Myocyte (in vitro differentiated cells): ENCODE data around the gene HOXC5. TPM values are rescaled to one million over a fixed set of nuclear protein-coding genes. Genes with fewer than 3 reads are reported as not detected.

Experiments used
- DNase-seq: peaks from one replicate; pipeline ENCODE4 v3.0.0-alpha.2; 2012; ENCODE audit warnings: low read depth
- total RNA-seq: library from RNA; depleted of rRNA; stranded (reverse); fragments of >200 nt; gene quantifications from 2 replicates; pipeline ENCODE4 v1.2.3, GENCODE V29; 2014

Gene HOXC5
- total RNA-seq, 1 donor from 2014 or later, result 1.2 TPM

DNA sequence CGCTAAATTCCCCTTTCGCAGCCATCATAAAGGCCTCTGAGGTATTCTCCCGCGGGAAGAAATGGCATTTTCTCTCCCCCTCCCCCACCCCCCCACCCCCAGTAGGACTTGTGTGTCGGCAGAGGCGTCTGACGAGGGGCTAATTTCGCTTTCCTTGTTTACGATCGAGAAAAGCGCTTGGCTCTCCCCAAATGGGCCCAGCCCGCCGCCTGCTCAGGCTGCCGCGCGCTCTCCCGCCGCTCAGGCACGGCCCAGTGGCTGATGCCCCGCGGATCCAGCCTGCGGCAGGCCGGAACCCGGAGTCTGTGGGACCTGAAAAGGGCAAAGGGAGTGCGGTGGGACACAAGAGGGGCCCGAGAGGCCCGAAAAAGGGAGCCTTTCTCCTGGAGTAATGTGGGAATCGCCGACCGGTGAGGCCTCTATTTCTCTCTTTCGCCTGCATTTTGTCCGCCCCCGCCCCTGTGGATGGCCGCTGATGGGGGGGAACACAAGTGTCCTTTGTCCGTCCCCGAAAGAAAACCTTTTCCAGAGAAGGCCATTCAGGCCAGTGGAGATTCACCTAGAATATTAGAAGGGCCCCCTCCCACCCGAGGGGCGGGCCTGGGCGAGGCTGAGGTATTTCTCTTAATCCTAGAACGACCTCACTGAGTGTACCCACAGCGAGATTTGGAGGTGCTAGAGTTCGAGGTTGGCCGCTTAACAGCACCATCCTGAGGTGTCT is 13.6 kb upstream of the HOXC5 start:
- DNase-seq, result peak; percentile 59

DNA sequence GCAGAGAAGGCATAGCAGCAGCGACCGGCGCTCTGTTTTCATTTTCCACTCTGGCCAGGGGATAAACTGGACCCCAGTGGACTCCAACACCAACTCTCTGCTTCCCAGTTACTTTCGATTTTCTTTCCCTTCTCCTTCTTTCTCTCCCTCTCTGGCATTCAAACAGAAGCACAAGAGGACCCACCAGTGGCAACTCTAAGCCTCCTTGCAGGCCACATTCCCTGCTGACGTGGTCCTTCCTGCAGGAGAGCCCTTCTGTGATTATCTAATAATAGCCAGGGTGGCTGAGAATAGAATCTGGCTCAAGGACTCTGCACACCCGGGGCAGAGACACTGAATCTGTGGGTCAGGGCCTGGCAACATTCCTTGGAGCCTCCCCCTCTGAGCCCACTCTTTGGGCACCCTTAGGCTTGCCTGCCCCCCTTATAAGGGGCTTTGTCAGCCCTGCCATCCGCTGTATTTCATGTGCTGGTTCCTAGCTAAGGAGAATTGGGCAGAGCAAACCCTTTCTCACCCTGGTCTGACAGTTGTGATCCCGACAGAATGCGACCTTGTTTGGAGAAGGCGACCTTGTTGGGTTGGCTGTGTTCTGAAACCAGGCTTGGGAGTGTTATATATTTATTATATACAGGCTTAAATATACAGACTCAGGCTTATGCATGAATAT is 12.8 kb upstream of the HOXC5 start:
- peak; percentile 91 for DNase-seq

DNA sequence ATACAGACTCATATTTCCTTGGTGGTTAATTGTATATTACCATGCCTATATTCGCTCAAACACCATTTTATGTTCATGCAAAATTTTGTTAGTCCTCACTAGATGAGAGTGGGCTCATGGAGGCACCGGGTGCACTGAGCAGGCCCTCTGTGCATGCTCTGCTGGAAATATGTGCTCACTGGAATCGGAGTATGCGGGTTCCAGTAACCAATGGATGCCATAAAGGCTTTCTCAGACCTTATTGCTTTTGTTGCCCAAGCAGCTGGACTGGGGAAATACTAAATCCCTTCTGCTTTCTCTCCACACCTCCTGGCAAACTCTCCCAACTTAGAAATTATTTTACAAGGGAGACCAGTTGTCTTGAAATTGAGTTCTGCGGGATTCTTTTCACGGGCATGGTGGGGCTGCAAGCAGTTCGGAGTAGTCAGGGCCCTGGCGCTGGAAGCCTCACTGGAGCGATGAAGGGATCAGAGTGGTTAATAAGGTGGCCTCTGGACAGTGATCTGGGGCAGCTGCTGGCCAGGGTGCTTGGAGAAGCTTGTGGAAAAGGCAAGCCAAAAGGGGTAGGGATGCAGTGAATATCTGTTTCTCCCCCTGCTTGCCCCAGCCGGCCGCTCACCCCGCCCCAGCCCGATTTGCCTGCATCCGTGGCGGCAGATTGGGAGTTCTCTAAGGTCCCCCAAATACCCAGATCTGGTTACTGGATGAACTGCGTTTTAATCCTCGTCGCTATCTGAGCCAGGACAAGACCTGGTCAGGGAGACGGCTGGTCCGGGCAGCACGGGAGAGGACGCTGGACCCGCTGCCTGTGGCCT is 12.1 kb upstream of the HOXC5 start:
- DNase-seq, result peak; percentile 64

DNA sequence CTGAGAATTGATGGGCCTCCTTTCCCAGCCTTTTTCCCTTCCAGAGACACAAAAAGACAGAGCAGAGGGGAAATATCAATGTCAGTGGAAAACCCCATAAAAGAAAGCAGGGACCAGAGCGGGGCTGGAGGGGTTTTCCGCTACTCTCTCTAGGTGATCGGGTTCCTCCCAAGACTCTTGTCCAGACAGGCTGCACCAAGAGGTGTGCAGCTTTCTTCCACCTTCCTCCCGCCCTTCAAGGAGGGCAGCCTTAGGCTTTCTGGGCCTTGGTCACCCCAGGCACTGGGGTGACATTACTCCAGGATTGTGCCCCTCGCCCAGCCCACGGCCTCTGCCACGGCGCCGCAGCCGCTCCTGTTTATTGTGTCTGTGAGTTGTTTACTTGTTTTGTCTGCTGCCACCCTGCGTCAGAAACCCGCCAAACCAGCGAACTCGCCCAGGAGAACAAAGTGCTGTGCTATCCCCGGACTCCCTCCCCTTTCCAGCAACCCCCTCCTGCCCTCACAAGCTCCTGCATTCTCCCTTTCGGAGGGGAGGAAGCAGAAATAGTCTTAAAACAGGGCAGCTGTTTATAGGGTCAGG is 11.3 kb upstream of the HOXC5 start:
- DNase-seq, result peak; percentile 83

DNA sequence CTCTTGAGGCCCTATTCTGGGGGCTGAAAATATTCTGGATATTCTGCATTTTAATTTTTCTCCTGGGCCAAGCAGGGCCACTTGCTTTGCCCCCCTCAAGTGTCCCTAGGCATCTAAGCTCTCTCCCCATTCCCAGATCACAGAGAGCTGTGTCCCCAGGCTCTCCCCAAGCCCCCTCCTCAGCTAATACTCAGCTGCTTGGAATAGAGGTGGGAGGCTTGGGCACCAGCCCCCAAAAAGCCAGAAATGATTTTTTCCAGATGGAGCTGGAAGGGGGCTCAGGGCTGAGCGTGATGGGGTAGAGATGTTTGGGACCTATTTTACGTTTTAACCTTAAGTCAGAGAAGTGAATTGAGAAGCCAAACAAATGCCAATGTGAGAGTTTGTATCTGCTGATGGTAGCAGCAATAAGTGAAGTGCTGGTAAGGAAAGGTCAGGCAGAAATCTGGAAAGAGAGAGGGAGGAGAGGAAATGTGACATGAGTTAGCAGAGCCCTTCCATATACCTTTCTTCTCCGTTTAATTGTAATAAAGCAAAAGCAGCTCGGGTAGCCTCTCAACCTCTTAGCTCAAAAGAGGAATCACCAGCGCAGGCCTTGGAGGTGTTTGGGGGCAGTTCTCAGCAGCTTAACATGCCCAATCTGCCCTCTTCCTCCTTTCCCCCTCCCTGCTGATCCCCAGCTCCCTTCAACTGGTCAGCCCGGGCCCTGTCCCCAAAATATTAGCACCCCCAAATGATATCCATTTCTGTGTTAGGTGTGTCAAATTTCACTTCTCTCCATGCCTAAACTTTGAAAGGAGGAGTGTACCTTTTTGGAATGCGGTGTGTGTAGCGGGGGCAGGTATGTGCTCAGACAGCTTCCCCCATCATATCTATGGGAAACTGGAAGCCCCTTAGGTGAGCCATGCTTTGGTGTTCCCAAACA is 9.6 kb upstream of the HOXC5 start:
- DNase-seq, result no peak

DNA sequence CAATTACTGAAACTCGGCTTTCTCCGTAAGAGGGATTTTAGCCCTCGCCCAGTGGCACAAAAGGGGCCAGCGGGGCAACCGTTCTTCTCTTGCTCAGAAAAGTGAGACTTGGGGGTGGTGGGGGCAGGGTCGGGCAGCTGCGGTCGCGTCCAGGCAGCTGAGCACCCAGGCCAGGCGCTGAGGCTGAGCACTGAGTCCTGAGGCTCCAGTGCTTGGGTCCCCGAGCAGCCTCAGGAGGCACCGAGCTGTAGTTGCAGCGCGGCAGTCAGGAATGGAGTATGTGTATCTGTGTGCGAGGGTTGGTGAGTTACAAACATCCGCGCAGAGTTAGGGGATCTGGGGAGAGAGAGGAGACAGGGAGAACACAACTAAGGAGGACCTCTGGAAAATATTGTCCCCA is 8.7 kb upstream of the HOXC5 start:
- DNase-seq, result peak; percentile 70

DNA sequence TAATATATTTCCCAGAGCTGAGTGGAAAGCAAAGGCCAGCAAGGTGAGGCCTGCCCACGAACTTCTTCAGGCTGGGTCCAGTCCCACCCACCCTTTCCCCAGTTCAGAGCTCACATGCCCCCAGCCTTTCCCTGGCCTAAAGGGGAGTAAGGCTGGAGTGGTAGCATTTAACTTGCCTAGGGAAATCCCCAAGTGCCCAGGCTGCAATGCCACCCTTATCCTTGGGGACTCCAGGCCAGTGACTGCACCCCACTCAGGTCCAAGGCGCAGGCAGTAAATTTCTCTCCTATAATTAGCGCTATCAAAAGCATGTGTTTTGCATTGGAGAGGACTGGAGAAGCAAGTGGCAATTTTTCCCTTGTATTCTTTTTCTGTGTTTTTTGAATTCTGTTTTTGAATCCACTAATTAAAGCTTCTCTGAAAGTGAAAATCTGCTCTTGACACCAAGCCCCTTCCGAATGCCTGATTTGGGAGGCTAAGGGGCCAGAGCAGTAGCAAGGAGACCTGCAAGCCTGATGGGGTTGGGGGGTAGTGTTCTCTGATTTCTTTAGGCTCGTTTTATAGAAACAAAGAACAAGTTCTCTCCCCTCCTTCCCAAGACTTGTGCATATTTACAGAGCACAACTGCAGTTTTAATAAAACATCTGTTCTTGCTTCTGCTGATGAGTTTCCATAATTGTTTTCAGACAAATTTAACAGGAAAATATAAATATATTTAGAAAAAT is 8.1 kb upstream of the HOXC5 start:
- peak; percentile 35 for DNase-seq

DNA sequence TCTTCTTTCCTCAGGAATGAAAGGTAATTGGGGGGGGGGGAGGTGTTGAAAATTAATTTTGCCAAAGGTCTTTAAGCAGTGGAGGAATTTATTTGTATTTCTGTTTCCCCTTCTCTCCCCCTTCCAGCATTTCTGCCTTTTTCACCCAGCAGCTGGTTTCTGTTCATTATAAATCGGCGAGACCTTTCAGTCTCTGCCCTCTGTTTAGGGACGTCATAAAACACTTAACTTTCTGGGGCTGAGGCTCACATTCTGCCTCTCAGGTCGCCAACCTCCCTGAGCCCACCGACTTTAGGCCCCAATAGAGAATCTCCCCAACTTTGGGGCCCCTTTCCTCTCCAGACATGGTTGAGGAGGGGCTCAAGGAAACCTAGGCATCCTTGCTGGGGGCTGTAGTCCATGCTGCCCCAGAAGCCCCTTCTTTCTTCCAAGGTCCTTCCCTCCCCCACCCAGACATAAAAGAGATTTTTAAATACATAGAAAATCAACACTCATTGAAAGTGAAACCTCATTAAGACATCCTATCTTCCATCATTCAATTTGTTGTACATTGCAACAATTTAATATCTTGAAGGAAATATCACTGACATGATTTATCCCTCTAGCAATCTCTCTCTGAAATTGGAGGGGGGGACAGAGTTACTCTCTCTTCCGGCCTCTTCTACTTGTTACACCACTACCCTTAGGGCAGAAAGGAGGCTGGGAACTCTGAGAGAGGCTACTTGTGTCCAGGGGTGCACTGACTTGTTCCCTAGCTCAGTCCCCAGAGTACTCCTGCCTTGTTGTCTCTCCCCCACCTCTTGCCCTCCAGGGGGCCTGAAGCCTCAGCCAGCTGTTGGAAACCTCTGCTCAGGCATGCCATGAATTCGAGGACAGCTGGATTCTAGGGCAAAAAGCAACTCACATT is 7.1 kb upstream of the HOXC5 start:
- DNase-seq, result peak; percentile 61

DNA sequence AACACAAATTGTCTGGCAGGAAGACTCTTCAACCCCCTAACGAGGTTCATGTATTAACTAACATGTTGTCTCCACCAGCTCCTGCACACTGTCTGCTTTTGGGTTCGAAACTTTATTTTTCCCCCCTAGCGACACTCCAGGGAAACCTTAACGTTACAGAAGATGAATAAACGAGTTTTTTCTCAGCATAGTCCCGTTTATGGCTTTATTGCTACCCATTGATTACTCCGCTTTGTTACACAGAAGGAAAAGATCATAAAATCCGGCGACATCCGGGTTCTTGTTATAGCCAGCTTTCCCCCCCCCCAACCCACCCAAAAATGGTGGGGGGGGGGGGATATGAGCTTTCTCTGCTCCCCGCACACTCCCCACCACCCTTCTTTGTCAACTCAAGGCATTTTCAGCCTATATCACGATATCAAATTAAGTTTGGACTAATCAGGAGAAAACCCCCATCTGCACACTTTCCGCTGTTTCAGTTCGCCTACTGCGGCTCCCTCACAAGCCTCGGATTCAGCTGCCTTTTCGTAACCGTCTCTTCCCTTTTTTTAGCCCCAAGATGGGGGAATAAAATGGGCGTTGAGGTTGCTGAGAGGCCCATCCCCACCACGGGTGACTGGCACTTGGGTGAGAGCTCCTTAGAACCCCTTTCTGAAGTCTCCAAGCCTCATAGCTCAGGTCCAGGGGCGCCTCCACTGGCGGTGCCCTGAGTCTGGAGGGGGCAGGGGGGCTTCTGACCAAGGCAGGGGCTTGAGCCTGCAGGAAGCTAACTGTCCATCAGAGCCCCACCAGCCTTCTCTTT is 6.0 kb upstream of the HOXC5 start:
- no peak for DNase-seq

DNA sequence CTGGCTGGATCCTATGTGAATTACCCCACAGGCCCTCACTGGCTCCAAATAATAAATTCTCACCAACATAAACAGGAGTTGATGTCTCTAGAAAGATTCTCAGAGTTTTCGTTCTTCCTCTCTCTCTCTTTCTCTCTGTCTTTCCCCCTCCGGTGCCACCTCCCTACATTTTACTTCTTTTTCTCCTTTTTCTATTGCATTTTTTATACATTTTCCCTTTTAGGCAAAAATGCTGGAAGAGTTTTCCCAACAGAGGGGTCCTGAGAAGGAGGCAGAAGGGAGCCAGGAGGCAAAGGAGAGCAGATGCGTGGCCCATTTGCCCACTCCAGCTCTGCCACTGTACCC is 5.4 kb upstream of the HOXC5 start:
- no peak for DNase-seq

DNA sequence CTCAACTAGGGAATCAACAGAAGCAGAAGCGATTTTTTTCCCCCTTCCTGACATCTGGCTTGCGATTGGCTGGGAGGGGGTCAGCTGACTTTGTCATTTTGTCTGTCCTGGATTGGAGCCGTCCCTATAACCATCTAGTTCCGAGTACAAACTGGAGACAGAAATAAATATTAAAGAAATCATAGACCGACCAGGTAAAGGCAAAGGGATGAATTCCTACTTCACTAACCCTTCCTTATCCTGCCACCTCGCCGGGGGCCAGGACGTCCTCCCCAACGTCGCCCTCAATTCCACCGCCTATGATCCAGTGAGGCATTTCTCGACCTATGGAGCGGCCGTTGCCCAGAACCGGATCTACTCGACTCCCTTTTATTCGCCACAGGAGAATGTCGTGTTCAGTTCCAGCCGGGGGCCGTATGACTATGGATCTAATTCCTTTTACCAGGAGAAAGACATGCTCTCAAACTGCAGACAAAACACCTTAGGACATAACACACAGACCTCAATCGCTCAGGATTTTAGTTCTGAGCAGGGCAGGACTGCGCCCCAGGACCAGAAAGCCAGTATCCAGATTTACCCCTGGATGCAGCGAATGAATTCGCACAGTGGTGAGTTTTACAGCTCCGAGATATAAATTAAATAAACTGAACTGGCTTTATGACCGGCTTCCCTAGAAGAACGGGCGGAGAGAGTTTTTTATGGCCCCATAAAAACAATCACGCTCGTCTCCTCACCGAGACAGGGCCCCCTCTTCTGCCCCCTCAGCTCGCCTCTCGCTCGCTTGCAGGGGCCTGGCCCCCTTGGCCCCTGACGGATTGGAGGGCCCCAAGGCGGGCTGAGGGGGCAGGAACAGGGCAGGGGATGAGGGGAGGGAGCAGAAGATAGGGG is 4.3 kb upstream of the HOXC5 start, which contains the start of gene HOXC6:
HOXC6 (plus strand) TSS at position 127 of the 888 bp plus-strand sequence; CDS start at position 209, 82 bp downstream.
- peak; percentile 80 for DNase-seq

DNA sequence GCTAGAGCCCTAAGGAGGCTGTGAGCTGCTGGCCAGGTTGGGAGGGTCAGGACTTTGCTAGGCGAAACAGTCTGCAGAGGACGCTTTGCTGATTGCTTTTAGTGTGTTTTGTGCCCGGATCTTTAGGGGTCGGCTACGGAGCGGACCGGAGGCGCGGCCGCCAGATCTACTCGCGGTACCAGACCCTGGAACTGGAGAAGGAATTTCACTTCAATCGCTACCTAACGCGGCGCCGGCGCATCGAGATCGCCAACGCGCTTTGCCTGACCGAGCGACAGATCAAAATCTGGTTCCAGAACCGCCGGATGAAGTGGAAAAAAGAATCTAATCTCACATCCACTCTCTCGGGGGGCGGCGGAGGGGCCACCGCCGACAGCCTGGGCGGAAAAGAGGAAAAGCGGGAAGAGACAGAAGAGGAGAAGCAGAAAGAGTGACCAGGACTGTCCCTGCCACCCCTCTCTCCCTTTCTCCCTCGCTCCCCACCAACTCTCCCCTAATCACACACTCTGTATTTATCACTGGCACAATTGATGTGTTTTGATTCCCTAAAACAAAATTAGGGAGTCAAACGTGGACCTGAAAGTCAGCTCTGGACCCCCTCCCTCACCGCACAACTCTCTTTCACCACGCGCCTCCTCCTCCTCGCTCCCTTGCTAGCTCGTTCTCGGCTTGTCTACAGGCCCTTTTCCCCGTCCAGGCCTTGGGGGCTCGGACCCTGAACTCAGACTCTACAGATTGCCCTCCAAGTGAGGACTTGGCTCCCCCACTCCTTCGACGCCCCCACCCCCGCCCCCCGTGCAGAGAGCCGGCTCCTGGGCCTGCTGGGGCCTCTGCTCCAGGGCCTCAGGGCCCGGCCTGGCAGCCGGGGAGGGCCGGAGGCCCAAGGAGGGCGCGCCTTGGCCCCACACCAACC is 3.1 kb upstream of the HOXC5 start:
- DNase-seq, result no peak

DNA sequence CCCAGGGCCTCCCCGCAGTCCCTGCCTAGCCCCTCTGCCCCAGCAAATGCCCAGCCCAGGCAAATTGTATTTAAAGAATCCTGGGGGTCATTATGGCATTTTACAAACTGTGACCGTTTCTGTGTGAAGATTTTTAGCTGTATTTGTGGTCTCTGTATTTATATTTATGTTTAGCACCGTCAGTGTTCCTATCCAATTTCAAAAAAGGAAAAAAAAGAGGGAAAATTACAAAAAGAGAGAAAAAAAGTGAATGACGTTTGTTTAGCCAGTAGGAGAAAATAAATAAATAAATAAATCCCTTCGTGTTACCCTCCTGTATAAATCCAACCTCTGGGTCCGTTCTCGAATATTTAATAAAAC is 2.4 kb upstream of the HOXC5 start:
- no peak for DNase-seq

DNA sequence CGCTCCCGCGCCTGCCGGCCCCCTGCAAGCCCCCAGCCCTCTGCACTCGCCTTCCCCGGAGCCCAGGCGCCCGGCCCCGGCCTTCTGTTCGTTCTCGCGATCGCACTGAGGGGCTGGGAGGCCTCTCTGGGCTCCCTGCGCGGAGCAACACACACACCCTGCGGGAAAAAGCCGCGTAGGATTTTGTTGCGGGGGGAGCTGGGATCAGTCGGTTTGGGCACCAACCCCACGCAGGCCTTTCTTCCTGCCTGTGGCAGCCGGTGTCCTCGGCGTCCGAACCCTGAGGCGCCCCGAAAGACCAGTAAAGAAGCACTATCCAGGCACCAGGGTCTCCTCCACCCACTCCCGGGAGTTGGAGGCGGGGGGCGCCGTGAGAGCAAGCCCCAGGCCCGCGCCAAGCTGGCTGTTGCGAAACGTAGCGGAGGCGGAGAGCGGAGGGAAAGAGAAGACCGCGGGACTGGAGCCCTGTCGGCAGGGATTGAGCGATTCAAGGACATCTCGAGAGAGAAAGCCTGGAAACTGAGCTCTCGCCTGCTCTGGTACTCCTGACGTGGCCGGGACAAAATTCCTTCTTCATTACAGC is 1.9 kb upstream of the HOXC5 start:
- no peak for DNase-seq

DNA sequence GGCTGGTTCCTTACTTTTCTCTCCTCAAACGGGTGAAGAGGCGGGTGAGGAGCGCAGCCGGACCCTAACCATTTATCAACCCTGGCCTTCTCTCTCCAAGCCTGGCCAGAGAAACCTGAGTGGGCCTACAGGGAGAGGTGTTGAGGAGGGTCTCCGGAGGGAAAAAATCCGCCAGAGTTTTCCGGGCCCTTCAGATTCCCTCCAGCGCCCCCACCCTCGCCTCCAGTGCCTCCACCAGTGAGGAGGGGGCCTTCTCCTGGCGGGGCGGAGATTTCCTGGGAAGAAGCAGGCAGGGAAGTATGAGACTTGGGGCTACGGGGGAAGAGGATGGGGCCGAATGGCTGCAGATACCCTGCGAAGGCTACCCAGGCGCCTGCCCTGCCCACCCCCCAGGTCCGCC is 1.4 kb upstream of the HOXC5 start:
- no peak for DNase-seq
